ENCODE results near the gene DESI1. TPM values are rescaled to one million over a fixed set of nuclear protein-coding genes. Genes with fewer than 3 reads are reported as not detected.
"Not testable (repeated sequence)": the region's sequence is repeated elsewhere in the genome, so short reads cannot be mapped to it uniquely, and the experiment has no call there.

DESI1 gene
- total RNA-seq, 1 donor from 2014 or later = 36.7 TPM

- ATAC-seq = no peak
These were observed 34.9 kb downstream of the DESI1 start for GRCh38 chr22:41585898-41586297.

GRCh38 chr22:41584881-41585280, 36.0 kb downstream of the DESI1 start:
- no peak for ATAC-seq

GRCh38 chr22:41582694-41583093, 38.1 kb downstream of the DESI1 start:
- ATAC-seq = no peak

DNA sequence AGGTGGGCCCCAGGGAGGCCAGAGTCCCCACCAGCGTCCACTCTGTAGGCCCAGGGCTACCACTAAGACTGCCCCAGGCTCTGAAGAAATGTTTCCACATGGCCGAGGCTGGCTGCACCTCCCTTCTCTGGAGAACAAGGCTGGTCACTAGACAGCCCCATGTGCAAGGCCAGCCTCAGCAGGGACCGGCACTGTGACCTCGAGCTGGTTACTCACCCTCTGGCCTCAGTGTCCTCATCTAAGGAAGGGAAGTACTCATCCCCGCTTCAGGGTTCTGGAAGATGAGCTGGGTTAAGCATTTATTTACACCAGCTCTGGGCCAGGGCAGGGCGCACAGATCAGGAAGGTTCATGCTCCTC, 40.9 kb downstream of the DESI1 start:
- no peak for ATAC-seq

GRCh38 chr22:41579297-41579996, 41.4 kb downstream of the DESI1 start:
- ATAC-seq = no peak

DNA sequence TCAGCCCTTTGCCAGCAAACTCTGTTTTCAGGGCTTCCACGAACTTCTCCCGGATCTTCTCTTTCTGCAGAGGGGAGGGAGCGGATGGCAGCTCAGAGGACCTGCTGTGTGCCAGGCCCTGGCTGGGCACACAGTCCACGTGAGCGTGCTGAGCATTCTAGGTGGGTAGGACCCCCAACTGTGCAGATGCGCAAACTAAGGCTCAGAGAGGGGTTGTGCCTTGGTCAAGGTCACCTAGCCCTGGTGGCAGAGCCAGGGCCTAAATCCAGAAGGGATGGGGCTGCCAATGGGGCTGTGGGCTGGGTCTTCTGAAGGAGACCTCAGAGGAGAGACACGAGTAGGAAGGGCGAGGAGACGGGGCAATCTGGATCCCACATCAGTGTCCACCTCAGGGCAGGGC, 42.0 kb downstream of the DESI1 start:
- ATAC-seq = no peak

DNA sequence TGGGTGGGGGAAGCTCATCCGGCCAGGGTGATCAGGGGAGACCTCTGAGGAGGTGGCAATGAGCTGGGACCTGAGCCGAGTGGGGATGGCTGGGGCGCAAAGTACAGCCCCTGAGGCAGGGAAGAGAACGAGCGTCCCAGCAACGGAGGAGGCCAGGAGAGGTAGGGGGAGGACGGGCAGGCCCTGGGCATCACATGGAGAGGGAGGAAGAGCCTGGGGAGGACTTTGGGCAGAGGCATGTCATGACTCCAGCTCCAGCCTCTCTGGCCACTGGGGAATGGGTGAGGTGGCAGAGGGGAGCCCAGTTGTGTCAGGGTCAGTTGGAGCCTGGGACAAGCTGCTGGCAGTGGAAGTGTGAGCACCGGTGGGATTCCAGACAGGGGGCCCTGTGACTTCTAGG, 42.7 kb downstream of the DESI1 start:
- ATAC-seq = no peak

- ATAC-seq = peak; percentile 54
These were observed 44.0 kb downstream of the DESI1 start for GRCh38 chr22:41576877-41577276.

DNA sequence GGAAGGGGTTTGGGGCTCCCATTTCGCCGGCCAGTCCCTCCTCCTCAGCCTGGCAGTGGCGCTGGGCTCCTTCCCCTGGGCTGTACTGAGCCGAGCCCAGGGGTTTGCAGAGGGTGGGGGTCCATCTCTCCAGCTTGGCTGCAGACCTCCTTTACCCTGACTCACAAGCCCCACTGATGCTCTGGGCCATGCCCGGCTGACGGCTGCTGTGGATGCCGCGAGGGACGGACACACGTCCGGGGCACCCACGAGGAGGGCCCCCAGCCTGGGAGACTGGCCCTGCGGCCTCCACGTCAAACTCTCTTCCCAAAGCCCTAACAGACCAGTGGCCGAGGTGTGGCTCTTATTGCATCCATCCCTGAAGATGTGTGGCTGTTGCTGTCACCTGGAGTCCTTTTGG, 45.3 kb downstream of the DESI1 start:
- ATAC-seq = no peak

DNA sequence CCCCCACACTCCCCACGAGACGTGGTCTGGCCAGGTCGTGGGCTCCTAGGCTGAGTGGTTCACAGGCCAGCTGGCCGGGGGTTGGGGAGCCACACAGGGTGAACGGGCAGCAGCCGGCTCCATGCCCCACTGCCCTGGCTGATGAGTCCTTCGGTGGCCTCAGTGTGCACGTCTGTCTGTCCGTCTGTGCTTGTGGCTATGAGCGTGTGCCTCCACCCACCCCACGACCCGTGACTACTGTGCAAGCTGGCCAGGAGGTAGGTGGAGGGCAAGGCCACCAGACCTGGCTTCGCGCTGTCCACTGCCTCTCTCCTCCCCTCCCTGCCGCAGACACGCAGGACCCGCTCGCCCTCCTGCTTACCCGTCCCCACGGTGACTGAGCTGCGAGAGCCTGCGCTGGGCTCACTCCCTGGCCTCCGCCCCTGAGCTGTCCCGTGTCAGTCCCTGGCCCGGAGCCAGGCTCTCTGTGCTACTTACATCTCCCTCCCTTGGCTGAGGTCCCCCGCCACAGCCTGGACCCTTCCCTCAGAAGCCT, 45.9 kb downstream of the DESI1 start:
- ATAC-seq = no peak

DNA sequence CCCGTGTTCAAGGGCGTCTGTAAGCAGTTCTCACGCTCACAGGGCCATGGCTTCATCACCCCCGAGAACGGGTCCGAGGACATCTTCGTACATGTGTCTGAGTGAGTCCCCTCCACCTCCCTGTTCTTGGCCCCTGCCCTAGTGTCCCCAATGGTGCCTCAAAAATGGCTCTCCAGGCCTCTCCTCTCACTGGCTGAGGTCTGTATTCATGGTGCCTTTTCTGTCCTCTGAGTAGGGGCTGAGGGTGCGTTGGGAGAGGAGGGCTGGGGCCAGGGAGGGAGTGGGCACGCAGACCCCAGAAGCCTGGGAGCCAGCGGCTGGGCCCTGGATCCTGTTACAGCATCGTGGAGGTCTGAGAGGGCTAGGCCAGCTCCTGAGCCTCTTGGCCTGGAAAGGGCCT, 47.2 kb downstream of the DESI1 start:
- no peak for ATAC-seq

DNA sequence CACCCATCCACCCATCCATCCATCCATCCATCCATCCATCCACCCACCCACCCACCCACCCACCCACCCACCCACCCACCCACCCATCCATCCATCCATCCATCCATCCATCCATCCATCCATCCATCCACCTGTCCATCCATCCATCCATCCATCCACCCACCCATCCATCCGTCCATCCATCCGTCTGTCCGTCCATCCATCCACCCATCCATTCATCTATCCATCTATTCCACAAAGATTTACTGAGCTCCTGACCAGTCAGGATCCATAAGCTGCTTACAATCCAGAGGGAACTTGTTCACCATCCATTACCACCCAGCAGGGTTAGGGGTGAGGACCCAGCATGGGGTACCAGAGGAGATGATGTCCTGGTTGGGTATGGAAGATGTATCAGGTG, 48.5 kb downstream of the DESI1 start:
- ATAC-seq = not testable (repeated sequence)

DNA sequence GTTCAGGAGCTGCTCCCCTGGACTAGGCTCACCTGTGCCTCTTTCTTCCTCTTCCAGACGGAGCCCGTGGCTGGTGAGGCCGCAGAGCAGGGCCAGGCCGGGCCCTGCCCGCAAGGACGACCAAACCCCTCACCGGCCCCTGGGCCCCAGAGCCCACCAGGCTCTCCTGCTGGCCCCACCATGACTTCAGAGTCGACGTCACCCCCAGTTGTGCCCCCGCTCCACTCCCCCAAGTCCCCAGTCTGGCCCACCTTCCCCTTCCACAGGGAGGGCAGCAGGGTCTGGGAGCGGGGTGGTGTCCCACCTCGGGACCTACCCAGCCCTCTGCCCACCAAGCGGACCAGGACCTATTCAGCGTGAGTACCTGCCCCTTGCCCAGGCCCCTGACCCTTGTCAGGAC, 49.1 kb downstream of the DESI1 start:
- no peak for ATAC-seq

DNA sequence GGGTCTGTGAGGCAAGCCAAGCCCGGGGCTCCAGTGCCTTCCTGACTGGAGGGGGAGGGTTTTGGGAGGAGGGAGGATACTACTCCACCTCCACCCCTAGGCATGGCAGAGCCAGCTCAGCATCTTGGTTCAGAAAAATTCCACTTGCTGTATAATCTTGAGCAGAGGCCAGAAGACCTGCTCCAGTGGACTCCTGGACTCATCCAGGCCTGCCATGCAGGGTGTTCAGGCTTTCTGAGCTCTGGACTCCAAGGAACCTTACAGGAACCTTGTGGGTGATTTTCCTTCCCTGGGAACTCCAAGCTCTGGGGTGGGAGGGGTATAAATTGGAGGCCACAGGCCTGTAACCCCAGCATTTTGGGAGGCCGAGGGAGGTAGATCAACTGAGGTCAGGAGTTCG, 50.6 kb downstream of the DESI1 start:
- no peak for ATAC-seq

- no peak for ATAC-seq
These were observed 52.0 kb downstream of the DESI1 start for GRCh38 chr22:41568811-41569210.

DNA sequence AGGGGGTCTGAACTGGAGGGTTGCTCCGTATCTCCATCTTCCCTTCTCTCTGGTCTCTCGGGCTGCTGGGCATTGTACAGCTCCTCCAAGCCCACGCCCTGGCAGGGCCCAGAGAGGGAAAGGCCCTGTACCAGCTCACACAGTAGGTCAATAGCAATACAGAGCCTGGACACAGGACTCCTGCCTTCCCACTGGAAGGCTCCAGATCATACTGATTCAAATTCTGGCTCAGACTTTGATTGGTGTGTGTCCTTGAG, 53.4 kb downstream of the DESI1 start:
- no peak for ATAC-seq

GRCh38 chr22:41565403-41566054, 55.3 kb downstream of the DESI1 start:
- peak; percentile 47 for ATAC-seq

DNA sequence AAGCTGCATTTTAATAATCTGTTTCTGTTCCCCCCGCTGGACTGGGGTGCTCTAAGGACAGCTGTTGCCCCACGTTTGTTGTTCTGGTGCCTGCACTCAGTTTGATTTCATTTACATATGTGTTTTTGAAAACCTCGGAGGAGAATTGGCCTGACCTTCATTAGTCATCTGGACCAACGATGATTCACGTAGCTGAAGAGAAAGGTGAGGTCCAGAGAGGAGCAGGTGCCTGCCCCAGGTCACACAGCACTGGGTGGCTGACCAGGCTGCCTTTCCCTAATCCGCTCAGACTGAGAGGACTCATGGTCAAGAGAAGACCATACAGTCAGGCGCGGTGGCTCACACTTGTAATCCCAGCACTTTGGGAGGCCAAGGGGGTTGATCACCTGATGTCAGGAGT, 56.3 kb downstream of the DESI1 start:
- ATAC-seq = peak; percentile 29

DNA sequence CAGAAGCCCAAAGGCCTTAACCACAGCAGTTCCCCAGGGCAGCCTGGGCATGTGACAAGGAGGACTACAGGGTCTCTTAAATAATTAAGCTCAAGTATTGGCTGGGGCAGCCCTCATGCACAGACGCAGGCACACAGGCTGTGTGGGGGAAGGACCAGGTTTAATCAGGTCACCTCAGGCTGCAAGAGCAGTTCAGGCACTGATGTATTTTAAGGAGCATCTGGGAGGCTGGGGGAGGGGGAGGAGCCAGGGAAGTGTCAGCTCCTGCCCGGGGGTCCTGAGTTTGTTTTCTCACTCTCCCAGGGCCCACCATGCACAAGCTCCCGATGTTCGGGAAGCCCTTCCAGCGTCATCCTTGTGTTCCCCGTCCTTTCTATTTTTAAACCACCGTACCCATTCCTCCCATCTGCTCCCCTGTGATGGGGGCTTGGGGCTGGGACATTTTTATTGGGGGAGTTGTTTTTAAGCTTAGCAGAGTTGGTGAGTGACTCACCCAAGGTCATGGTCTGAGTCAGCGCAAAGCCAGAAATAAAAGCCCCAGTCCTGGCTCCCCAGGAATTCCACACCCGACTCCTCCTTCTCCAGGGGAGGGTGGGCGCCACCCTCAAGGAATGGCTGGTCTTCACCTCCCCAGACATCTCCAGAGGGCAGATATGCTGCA, 57.7 kb downstream of the DESI1 start:
- ATAC-seq = no peak

GRCh38 chr22:41562461-41562860, 58.4 kb downstream of the DESI1 start:
- ATAC-seq = no peak

DNA sequence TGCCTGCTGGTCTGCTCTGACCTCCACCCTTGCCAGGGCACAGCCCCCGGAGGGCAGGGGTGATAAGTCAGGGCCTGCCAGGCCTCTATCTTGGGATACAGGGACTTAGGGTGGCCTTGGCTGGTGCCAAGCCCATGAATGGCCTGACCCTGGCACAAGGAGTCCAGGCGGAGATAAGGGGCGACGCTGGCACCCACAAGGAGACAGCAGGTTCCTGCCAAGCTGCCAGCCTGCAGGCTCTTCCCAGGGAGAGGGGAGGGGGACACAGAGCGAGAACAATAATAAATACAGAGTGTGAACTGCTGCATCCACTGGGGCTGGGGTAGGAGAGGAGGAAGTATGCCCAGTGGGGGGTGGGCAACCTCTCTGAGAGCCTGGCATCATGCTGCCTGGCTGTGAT, 59.1 kb downstream of the DESI1 start:
- ATAC-seq = no peak

GRCh38 chr22:41561335-41561734, 59.5 kb downstream of the DESI1 start:
- no peak for ATAC-seq

- no peak for ATAC-seq
These were observed 60.8 kb downstream of the DESI1 start for GRCh38 chr22:41560095-41560471.

- ATAC-seq = not testable (repeated sequence)
These were observed 62.6 kb downstream of the DESI1 start for GRCh38 chr22:41558241-41558630.

Data from esophagus mucosa (tissue), 1 donor.